NOMO-1 treated with dmso at 0.1 percent for 144 hours (cell line): Measurements from ENCODE around the gene TMEM214.

ENCODE experiments used
- DNase-seq: peaks from one replicate; lab custom pipeline; 2025; ENCODE audit not compliant: unreplicated experiment; lab: John Stamatoyannopoulos, UW

Gene TMEM214

DNA sequence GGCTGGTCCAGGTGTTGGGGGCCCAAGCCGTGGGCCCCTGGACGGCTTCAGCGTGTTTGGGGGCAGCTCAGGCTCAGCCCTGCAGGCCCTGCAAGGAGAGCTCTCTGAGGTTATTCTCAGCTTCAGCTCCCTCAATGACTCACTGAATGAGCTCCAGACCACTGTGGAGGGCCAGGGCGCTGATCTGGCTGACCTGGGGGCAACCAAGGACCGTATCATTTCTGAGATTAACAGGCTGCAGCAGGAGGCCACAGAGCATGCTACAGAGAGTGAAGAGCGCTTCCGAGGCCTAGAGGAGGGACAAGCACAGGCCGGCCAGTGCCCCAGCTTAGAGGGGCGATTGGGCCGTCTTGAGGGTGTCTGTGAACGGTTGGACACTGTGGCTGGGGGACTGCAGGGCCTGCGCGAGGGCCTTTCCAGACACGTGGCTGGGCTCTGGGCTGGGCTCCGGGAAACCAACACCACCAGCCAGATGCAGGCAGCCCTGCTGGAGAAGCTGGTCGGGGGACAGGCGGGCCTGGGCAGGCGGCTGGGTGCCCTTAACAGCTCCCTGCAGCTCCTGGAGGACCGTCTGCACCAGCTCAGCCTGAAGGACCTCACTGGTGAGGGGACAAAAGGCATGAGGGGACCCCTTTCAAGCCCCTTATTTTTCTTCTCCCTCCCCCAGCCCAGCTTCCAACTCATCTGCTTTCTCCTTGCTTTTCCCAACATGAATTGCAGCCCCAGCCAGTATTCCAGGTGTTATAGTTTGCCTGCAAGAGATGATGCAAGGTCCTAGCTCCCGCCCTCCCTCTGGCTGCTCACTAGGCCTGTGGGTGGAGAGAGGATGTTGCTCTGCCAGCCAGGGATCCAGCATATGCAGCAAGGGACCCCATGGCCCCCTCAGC lies 50.9 kb downstream of the TMEM214 start:
- DNase-seq, result no peak

DNA sequence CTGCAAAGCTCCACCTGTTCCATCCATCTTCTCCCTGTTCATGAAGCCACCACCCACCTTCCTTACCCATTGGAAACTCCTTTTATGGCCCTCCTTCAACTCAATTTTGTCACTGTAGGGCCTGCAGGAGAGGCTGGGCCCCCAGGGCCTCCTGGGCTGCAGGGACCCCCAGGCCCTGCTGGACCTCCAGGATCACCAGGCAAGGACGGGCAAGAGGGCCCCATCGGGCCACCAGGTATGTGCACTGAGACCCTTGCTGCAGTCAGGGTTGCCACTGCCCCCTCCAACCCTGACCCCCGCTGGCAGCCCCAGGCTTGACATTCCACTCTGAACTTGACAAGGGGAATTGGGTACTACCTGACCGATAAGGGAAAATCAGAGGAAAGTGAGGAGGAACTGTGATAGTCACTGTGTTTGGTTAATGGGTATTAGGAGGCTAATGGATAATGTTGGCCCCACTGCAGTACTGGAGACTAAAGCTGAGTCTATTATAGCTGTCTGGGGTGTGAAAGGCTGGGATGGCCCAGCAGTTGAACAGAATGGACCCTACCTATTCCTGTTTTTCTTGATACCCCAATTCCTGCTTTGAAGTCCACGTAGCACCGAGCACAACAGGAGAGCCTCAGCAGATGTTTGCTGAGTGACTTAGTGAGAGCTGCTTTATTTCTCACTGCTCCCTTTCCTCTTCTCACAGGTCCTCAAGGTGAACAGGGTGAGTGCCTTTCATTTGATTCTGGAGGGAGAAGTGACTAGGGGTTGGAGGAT lies 51.7 kb downstream of the TMEM214 start:
- no peak for DNase-seq

- no peak for DNase-seq
Observed at GRCh38 chr2:27085062-27085672, 52.4 kb downstream of the TMEM214 start.

DNA sequence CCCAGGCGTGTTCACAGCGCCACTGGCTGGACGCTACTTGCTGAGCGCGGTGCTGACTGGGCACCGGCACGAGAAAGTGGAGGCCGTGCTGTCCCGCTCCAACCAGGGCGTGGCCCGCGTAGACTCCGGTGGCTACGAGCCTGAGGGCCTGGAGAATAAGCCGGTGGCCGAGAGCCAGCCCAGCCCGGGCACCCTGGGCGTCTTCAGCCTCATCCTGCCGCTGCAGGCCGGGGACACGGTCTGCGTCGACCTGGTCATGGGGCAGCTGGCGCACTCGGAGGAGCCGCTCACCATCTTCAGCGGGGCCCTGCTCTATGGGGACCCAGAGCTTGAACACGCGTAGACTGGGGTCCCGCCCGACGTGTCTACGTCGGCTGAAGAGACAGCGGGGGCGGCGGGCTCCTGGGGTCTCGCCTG lies 52.9 kb downstream of the TMEM214 start:
- no peak for DNase-seq

DNA sequence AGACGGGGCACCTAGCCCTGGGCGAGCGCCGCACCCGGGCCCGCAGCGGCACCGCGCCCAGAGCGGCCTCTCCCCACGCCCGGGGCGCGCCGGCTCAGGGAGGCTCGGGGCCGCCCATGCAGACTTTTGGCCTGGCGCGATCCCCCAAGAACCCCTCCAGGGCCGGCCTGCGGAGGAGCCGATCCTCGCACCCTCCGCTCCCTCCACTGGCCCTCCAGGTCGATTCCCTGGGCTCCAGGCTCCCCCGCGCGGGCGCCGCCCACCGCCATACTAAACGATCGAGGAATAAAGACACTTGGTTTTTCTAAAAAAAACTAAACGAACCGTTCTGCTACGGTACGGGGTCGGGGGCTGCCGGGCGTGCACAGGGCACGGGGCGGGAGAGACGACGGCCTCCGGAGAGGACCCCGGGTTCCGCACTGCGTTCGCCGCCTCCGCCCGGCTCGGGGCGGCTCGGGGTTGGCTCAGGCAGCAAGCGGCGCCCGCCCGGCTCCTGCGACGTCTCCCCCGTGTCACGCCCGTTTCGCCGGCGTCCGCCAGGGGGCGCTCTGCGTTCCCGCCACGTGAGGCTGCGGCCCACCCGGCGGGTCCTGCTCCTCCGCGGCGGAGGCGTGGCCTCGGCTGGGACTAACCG lies 53.4 kb downstream of the TMEM214 start:
- DNase-seq, result peak; percentile 95

DNA sequence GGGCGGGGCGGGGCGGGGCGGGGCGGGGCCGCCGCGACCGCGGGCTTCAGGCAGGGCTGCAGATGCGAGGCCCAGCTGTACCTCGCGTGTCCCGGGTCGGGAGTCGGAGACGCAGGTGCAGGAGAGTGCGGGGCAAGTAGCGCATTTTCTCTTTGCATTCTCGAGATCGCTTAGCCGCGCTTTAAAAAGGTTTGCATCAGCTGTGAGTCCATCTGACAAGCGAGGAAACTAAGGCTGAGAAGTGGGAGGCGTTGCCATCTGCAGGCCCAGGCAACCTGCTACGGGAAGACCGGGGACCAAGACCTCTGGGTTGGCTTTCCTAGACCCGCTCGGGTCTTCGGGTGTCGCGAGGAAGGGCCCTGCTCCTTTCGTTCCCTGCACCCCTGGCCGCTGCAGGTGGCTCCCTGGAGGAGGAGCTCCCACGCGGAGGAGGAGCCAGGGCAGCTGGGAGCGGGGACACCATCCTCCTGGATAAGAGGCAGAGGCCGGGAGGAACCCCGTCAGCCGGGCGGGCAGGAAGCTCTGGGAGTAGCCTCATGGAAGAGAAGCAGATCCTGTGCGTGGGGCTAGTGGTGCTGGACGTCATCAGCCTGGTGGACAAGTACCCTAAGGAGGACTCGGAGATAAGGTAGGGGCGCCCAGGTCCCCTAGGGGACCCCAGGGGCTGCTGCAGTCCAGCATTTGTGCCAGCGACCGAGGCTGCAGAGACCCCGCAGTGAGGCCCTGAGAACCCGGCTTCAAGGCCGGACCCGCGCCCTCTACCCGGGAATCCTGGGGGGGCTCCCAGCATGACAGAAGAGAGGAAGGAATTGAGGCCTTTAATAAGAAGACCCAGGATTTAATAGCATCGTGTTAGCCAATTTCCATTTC lies 54.2 kb downstream of the TMEM214 start, which contains the start of gene KHK:
TSS of gene KHK (plus strand) at position 49 of the 870 bp plus-strand sequence. CDS start at position 537, 488 bp downstream.
- DNase-seq, result no peak

DNA sequence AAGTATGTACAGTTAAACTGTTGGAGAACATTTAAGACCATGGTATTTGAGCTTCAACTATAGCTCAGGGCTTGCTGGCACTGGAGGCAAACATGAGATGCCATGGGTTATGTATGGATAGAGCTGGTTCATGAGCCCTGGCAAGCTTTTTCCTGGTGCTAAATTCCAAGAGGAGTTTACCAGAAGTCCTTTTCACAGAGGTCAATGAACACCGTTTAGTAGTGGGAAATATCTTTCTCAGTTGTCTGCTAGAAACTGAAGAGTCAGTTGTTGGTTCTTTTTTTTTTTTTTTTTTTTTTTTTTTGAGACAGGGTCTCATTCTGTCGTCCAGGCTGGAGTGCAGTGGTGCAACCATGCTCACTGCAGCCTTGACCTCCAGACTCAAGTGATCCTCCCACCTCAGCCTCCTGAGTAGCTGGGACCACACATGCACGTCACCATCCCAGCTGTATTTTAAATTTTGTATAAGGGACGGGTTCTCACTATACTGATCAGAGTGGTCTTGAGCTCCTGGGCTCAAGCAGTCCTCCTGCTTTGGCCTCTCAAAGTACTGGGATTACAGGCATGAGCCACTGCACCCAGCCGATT lies 55.2 kb downstream of the TMEM214 start:
- DNase-seq, result no peak

GRCh38 chr2:27088634-27089033 lies 55.9 kb downstream of the TMEM214 start:
- no peak for DNase-seq

DNA sequence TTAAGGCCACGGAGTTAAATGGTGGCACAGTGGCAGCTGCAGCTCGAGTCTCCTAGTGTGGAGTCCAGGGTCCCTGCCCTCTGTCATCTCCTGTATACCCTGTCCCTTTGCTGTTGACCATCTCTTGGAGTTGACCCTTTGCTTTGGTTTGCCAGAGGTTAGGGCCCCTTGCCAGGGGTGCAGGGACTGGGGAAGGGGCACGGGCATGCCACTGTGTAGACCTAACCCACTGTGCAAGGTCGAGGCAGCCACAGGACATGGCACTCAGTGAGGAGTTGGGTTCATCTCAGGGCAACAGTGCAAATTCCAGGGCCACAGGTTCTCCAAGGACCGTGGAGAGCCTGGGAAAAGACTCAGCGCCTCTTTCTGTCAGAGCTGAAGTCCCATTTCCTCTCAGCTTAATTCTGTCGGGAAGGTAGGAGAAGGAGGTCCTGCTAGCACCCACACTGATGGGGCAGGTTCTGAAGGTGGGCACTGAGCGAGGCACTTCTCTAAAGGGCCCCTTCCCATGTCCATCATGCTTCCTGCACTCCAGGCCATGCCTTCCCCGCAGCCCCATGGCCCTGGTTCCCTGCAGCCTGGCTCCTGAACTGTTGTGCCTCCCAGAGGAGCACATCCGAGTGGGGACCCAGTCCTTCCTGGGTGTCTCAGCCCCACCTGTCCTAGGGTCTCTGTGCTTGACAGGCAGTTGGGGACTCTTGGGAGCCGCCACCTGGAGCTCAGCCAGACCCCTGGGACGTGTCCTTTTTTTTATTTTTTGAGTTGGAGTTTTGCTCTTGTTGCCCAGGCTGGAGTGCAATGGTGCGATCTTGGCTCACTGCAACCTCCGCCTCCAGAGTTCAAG lies 56.6 kb downstream of the TMEM214 start:
- no peak for DNase-seq
